ENCODE data around the gene FRMD7. TPM values are rescaled to one million over a fixed set of nuclear protein-coding genes. Genes with fewer than 3 reads are reported as not detected.
A peak's percentile ranks its signal among the peaks of the same experiment; 100 is the strongest.

The FRMD7 gene
- total and polyA plus RNA-seq, 2 experiments from 2014 or later: not detected

- no peak for TF ChIP-seq CTCF (conservative IDR thresholded peaks at IDR 0.05; ENCODE audit: low read depth in 2 of 2)
Observed at GRCh38 chrX:132114607-132115006, 13.2 kb downstream of the FRMD7 start (continued).

GRCh38 chrX:132107291-132107690, 20.5 kb downstream of the FRMD7 start:
- Histone ChIP-seq H3K9me2 (ENCODE audit: insufficient read depth) (no peaks in the 10 kb centered on the region), H3K27ac (ENCODE audit: low read depth) (no peak overlapping the region), H3F3A (replicated peaks; ENCODE audit: low read depth) (no peaks in the 10 kb centered on the region), H2AFZ (no peak overlapping the region), H3K27me3 (ENCODE audit: insufficient read depth) (no peaks in the 10 kb centered on the region), H3K4me2 (no peak overlapping the region), H3K36me3 (ENCODE audit: insufficient read depth) (no peaks in the 10 kb centered on the region), H3K4me1 (ENCODE audit: insufficient read depth) (no peaks in the 10 kb centered on the region), H3K79me2 (replicated peaks; ENCODE audit: insufficient read depth) (no peaks in the 10 kb centered on the region), H4K20me1 (replicated peaks; ENCODE audit: insufficient read depth) (no peaks in the 10 kb centered on the region), H3K4me3 (no peak overlapping the region)
- Mint-ChIP-seq H3K27ac (no peak overlapping the region), H3K4me3 (no peak overlapping the region), H3K27me3 (ENCODE audit: insufficient read depth, low read depth, poor library complexity) (no peaks in the 10 kb centered on the region), H3K36me3 (ENCODE audit: low read depth) (no peaks in the 10 kb centered on the region), H3K9me3 (no peaks in the 10 kb centered on the region), H3K4me1 (peaks cover 4% of the 10 kb centered on the region; the same call in 1 of the 3 replicates)
- DNase-seq (ENCODE audit: low spot score) (no peak), ATAC-seq (no peak)
- no peak for TF ChIP-seq JUNB (IDR thresholded peaks at IDR 0.05; ENCODE audit: unreplicated experiment)

- no peaks in the 10 kb centered on the region for H3K27me3 Mint-ChIP-seq (ENCODE audit: insufficient read depth, low read depth, poor library complexity)
- Histone ChIP-seq H3K4me1 (ENCODE audit: insufficient read depth) (no peaks in the 10 kb centered on the region), H3F3A (replicated peaks; ENCODE audit: low read depth) (no peaks in the 10 kb centered on the region), H3K79me2 (replicated peaks; ENCODE audit: insufficient read depth) (no peaks in the 10 kb centered on the region), H3K4me3 (no peak overlapping the region), H2AFZ (no peak overlapping the region), H3K4me2 (no peak overlapping the region), H3K36me3 (ENCODE audit: insufficient read depth) (no peaks in the 10 kb centered on the region), H3K9me2 (ENCODE audit: insufficient read depth) (no peaks in the 10 kb centered on the region), H3K27ac (ENCODE audit: low read depth) (no peak overlapping the region), H4K20me1 (replicated peaks; ENCODE audit: insufficient read depth) (no peaks in the 10 kb centered on the region), H3K27me3 (ENCODE audit: insufficient read depth) (no peaks in the 10 kb centered on the region)
- TF ChIP-seq ZNF331 (CRISPR knock-in tag; IDR thresholded peaks at IDR 0.05; ENCODE audit: low read depth) (no peak), STAT1 (IDR thresholded peaks at IDR 0.05; ENCODE audit: unreplicated experiment) (no peak), ZNF114 (CRISPR knock-in tag; IDR thresholded peaks at IDR 0.05) (no peak), EZH2phosphoT487 (IDR thresholded peaks at IDR 0.05; ENCODE audit: unreplicated experiment) (no peak), EZH2 (IDR thresholded peaks at IDR 0.05; ENCODE audit: low read depth, unreplicated experiment) (no peak), REST (IDR thresholded peaks at IDR 0.05; ENCODE audit: unreplicated experiment) (no peak)
- no peaks in the 10 kb centered on the region for H3K36me3 Mint-ChIP-seq (ENCODE audit: low read depth)
- no peak overlapping the region for H3K4me3 Mint-ChIP-seq
- ATAC-seq (peak; percentile 52; the same call in 2 of the 3 replicates), DNase-seq (ENCODE audit: low spot score) (no peak)
- H3K9me3 Mint-ChIP-seq: no peaks in the 10 kb centered on the region
- no peak overlapping the region for H3K27ac Mint-ChIP-seq
- H3K4me1 Mint-ChIP-seq: no peaks in the 10 kb centered on the region
Observed at GRCh38 chrX:132101799-132102198, 26.0 kb downstream of the FRMD7 start.

Data from GM23338 (cell line).